Stimulated activated CD8-positive, alpha-beta memory T cell treated with anti-CD3 and anti-CD28 coated beads, Interleukin-7, amount 100 ng/mL, for 24 hours (primary cell): ENCODE data around the gene A2M.

ENCODE experiments used
- DNase-seq: peaks from one replicate; pipeline ENCODE4 v3.0.0-alpha.2; 2020; ENCODE audit warnings: low read depth

Gene A2M

GRCh38 chr12:9120487-9121184, 4.9 kb upstream of the A2M start:
- DNase-seq, result no peak

GRCh38 chr12:9118158-9118557, 2.4 kb upstream of the A2M start:
- DNase-seq, result no peak

- DNase-seq, result no peak
These were observed 773 bp downstream of the A2M start for GRCh38 chr12:9114946-9115345.

GRCh38 chr12:9113987-9114309, 1.8 kb downstream of the A2M start:
- no peak for DNase-seq

- no peak for DNase-seq
These were observed 2.3 kb downstream of the A2M start for GRCh38 chr12:9113296-9113986.

- no peak for DNase-seq
These were observed 3.5 kb downstream of the A2M start for GRCh38 chr12:9112076-9112853.

- no peak for DNase-seq
These were observed 4.2 kb downstream of the A2M start for GRCh38 chr12:9111525-9111924.

- no peak for DNase-seq
These were observed 5.8 kb downstream of the A2M start for GRCh38 chr12:9109737-9110491.

- DNase-seq, result no peak
These were observed 6.6 kb downstream of the A2M start for GRCh38 chr12:9109213-9109522.

- DNase-seq, result no peak
These were observed 7.1 kb downstream of the A2M start for GRCh38 chr12:9108504-9109212.

- DNase-seq, result no peak
These were observed 8.2 kb downstream of the A2M start for GRCh38 chr12:9107542-9107873.

- no peak for DNase-seq
These were observed 8.8 kb downstream of the A2M start for GRCh38 chr12:9106610-9107541.

GRCh38 chr12:9106067-9106466, 9.7 kb downstream of the A2M start:
- no peak for DNase-seq

GRCh38 chr12:9104767-9105423, 10.8 kb downstream of the A2M start:
- no peak for DNase-seq

GRCh38 chr12:9104087-9104486, 11.6 kb downstream of the A2M start:
- no peak for DNase-seq

GRCh38 chr12:9103050-9103849, 12.5 kb downstream of the A2M start:
- DNase-seq, result no peak

GRCh38 chr12:9101018-9101687, 14.6 kb downstream of the A2M start:
- no peak for DNase-seq

- DNase-seq, result no peak
These were observed 16.0 kb downstream of the A2M start for GRCh38 chr12:9099552-9100190.
